ENCODE data around the gene RBMS3.
A peak's percentile ranks its signal among the peaks of the same experiment; 100 is the strongest.

Gene RBMS3

DNA sequence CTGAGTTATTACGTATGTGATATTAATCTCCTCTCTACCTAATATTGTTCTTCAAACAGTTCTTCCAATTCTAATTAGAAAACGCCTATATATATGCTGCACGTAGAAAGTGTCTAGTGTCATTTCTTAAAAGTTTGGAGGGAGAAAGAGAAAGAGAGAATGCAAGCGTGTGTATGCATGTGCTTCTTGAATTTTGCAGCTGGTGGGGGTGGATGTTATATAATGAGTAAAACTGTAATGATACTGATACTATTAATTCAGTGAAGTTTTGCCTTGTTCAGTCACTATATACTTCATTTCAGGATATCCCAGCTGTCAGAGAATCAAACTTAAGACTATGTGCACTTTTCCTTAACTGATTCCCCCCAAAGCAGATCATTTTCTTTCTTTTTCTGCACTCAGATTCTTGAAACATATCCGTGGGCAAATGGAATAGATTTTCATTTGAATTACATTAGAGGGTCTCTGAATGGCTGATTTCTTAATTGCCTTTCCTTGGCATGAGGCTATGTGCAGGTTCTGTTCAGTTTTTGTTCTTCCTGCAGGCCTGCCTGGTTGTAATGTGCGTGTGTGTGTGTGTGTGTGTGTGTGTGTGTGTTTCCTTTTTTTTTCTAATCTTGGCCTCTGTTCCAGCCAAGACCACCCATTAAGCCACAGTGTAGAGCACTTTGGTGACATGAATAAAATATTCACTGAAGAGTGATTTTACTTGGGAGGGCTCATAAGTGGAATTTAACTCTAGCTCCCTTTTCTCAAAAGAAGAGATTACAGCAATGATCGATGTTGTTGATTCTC lies 617.5 kb downstream of the RBMS3 start:
- Histone ChIP-seq H3K9me3 (replicated peaks; ENCODE audit: low read length) (no peaks in the 10 kb centered on the region), H3K4me2 (ENCODE audit: low read length) (no peak overlapping the region), H3K9ac (ENCODE audit: low read depth, low read length) (no peak overlapping the region), H3K36me3 (ENCODE audit: insufficient read depth, low read length) (peaks cover 7% of the 10 kb centered on the region), H3K27me3 (ENCODE audit: control insufficient read depth, insufficient read depth, low read length) (no peaks in the 10 kb centered on the region), H3K4me3 (ENCODE audit: low read length) (no peak overlapping the region), H3K4me1 (ENCODE audit: control insufficient read depth, insufficient read depth, low read length) (no peaks in the 10 kb centered on the region)

- Histone ChIP-seq H3K4me3 (ENCODE audit: low read length) (no peak overlapping the region), H3K36me3 (ENCODE audit: insufficient read depth, low read length) (peaks cover 7% of the 10 kb centered on the region), H3K4me2 (ENCODE audit: low read length) (no peak overlapping the region), H3K4me1 (ENCODE audit: control insufficient read depth, insufficient read depth, low read length) (no peaks in the 10 kb centered on the region), H3K27me3 (ENCODE audit: control insufficient read depth, insufficient read depth, low read length) (no peaks in the 10 kb centered on the region), H3K9me3 (replicated peaks; ENCODE audit: low read length) (no peaks in the 10 kb centered on the region), H3K9ac (ENCODE audit: low read depth, low read length) (no peak overlapping the region)
Measured at GRCh38 chr3:29899021-29899420, 618.1 kb downstream of the RBMS3 start.

DNA sequence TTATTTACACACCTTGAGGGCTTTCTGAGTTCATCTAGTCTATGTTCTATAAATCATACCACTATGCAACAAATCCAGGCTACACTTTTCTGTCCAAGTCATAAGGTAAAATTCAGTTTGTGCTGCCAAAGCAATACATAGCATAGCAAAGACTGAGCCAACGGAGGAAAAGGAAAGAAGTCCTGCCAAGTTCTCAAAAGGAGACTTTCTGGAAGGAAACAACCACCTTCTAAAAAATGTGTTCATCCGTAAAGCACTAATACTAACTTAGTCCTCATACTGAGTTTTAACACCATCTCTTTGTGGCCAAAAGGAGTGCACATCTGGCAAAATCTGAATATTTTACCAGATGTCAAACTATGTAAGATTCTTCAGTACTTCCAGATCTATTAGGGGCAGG lies 620.2 kb downstream of the RBMS3 start:
- Histone ChIP-seq H3K4me2 (ENCODE audit: low read length) (no peak overlapping the region), H3K27me3 (ENCODE audit: control insufficient read depth, insufficient read depth, low read length) (no peaks in the 10 kb centered on the region), H3K4me3 (ENCODE audit: low read length) (no peak overlapping the region), H3K9me3 (replicated peaks; ENCODE audit: low read length) (no peaks in the 10 kb centered on the region), H3K36me3 (ENCODE audit: insufficient read depth, low read length) (peaks cover 7% of the 10 kb centered on the region), H3K9ac (ENCODE audit: low read depth, low read length) (no peak overlapping the region), H3K4me1 (ENCODE audit: control insufficient read depth, insufficient read depth, low read length) (no peaks in the 10 kb centered on the region)

DNA sequence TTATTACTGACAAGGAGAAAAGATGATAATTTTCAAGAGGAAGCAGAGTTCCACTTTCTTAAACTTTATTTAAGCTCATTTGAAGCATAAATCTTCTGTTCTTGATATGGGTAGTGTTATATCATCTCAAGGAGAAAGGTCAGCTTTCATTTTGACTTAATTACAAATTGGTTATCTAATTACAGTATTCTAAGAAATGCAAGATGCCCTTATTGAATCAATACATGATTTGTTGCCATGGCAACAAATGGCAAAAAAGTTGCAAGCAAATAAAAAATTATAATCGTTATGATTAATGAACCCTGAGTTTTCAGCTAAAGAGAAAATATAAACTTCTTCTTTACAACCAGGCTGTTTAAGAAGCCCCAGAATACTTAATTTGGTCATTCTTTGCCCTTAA lies 622.7 kb downstream of the RBMS3 start:
- H3K36me3 ChIP-seq (ENCODE audit: insufficient read depth, low read length): peaks cover 7% of the 10 kb centered on the region
- H3K27me3 ChIP-seq (ENCODE audit: control insufficient read depth, insufficient read depth, low read length): no peaks in the 10 kb centered on the region
- no peaks in the 10 kb centered on the region for H3K4me1 ChIP-seq (ENCODE audit: control insufficient read depth, insufficient read depth, low read length)
- no peak overlapping the region for H3K4me3 ChIP-seq (ENCODE audit: low read length)
- no peak overlapping the region for H3K4me2 ChIP-seq (ENCODE audit: low read length)
- no peak overlapping the region for H3K9ac ChIP-seq (ENCODE audit: low read depth, low read length)
- H3K9me3 ChIP-seq (replicated peaks; ENCODE audit: low read length): no peaks in the 10 kb centered on the region

DNA sequence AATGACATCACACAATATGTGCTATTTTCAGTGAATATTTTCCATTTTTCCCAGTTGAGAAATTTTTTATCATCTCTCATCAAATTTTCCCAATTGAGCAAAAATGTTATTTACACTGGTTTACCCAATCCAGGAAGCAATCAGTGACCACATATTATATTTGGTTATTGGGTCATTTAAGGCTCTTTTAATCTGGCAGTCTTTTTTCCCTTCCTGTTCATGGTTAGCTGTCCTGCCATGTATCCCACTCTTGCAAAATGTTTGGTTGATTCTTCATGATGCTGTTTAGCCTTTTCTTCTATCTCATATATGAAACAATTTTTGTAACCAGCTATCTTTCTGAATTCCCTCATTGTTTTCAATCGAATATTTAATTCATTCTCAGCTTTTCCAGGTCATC lies 626.0 kb downstream of the RBMS3 start:
- H3K9ac ChIP-seq (ENCODE audit: low read depth, low read length): no peak overlapping the region
- no peak overlapping the region for H3K4me2 ChIP-seq (ENCODE audit: low read length)
- no peaks in the 10 kb centered on the region for H3K4me1 ChIP-seq (ENCODE audit: control insufficient read depth, insufficient read depth, low read length)
- H3K9me3 ChIP-seq (replicated peaks; ENCODE audit: low read length): no peaks in the 10 kb centered on the region
- no peaks in the 10 kb centered on the region for H3K36me3 ChIP-seq (ENCODE audit: insufficient read depth, low read length)
- no peak overlapping the region for H3K4me3 ChIP-seq (ENCODE audit: low read length)
- no peaks in the 10 kb centered on the region for H3K27me3 ChIP-seq (ENCODE audit: control insufficient read depth, insufficient read depth, low read length)

GRCh38 chr3:29912600-29913288 lies 631.9 kb downstream of the RBMS3 start:
- Histone ChIP-seq H3K4me2 (ENCODE audit: low read length) (no peak overlapping the region), H3K4me3 (ENCODE audit: low read length) (no peak overlapping the region), H3K9me3 (replicated peaks; ENCODE audit: low read length) (no peaks in the 10 kb centered on the region), H3K36me3 (ENCODE audit: insufficient read depth, low read length) (no peaks in the 10 kb centered on the region), H3K9ac (ENCODE audit: low read depth, low read length) (no peak overlapping the region), H3K27me3 (ENCODE audit: control insufficient read depth, insufficient read depth, low read length) (no peaks in the 10 kb centered on the region), H3K4me1 (ENCODE audit: control insufficient read depth, insufficient read depth, low read length) (peaks cover 16% of the 10 kb centered on the region)

DNA sequence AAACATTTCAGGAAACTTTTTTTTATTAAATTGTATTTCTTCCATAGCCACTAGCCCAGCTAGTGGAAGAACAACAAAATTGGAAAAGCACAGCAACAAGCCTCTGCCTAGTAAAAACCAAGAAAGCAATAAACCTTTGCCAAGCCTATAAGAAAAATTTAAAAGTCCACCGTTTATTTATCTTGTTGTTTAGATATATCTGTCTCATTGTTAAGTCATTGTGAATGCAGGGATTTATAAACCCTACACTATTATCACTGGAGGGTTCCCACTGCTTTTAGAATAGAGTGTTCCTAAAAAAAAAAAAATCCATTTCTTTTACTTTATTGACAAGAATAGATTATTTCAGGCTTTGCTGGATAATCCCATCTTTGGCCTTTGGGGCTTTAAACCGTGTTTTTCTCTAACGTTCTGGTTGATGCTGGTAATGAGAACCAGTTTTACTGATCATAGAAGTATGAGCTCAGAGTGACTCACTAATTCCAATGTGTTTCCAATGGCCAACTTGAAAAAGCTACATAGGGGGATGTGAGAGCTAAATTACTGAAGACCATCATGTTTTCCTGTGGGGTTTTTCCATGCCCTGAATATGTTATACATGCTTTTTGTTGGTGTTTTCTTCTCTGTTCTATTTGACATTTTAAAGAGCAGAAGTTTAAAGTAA lies 634.1 kb downstream of the RBMS3 start:
- peak overlapping the region; percentile 20 for H3K4me2 ChIP-seq (ENCODE audit: low read length)
- peaks cover 17% of the 10 kb centered on the region for H3K4me1 ChIP-seq (ENCODE audit: control insufficient read depth, insufficient read depth, low read length)
- no peaks in the 10 kb centered on the region for H3K36me3 ChIP-seq (ENCODE audit: insufficient read depth, low read length)
- no peaks in the 10 kb centered on the region for H3K27me3 ChIP-seq (ENCODE audit: control insufficient read depth, insufficient read depth, low read length)
- no peak overlapping the region for H3K4me3 ChIP-seq (ENCODE audit: low read length)
- no peaks in the 10 kb centered on the region for H3K9me3 ChIP-seq (replicated peaks; ENCODE audit: low read length)
- H3K9ac ChIP-seq (ENCODE audit: low read depth, low read length): no peak overlapping the region

GRCh38 chr3:29919571-29919970 lies 638.7 kb downstream of the RBMS3 start:
- Histone ChIP-seq H3K4me2 (ENCODE audit: low read length) (no peak overlapping the region), H3K4me3 (ENCODE audit: low read length) (no peak overlapping the region), H3K9ac (ENCODE audit: low read depth, low read length) (no peak overlapping the region), H3K4me1 (ENCODE audit: control insufficient read depth, insufficient read depth, low read length) (peaks cover 25% of the 10 kb centered on the region), H3K27me3 (ENCODE audit: control insufficient read depth, insufficient read depth, low read length) (no peaks in the 10 kb centered on the region), H3K36me3 (ENCODE audit: insufficient read depth, low read length) (no peaks in the 10 kb centered on the region), H3K9me3 (replicated peaks; ENCODE audit: low read length) (no peaks in the 10 kb centered on the region)

- Histone ChIP-seq H3K9me3 (replicated peaks; ENCODE audit: low read length) (no peaks in the 10 kb centered on the region), H3K4me1 (ENCODE audit: control insufficient read depth, insufficient read depth, low read length) (peaks cover 14% of the 10 kb centered on the region), H3K4me3 (ENCODE audit: low read length) (no peak overlapping the region), H3K27me3 (ENCODE audit: control insufficient read depth, insufficient read depth, low read length) (no peaks in the 10 kb centered on the region), H3K9ac (ENCODE audit: low read depth, low read length) (no peak overlapping the region), H3K4me2 (ENCODE audit: low read length) (peak overlapping the region; percentile 18), H3K36me3 (ENCODE audit: insufficient read depth, low read length) (no peaks in the 10 kb centered on the region)
Measured at GRCh38 chr3:29922992-29923746, 642.3 kb downstream of the RBMS3 start.

- Histone ChIP-seq H3K27me3 (ENCODE audit: control insufficient read depth, insufficient read depth, low read length) (no peaks in the 10 kb centered on the region), H3K4me2 (ENCODE audit: low read length) (no peak overlapping the region), H3K9me3 (replicated peaks; ENCODE audit: low read length) (no peaks in the 10 kb centered on the region), H3K36me3 (ENCODE audit: insufficient read depth, low read length) (no peaks in the 10 kb centered on the region), H3K4me1 (ENCODE audit: control insufficient read depth, insufficient read depth, low read length) (peaks cover 13% of the 10 kb centered on the region), H3K4me3 (ENCODE audit: low read length) (no peak overlapping the region), H3K9ac (ENCODE audit: low read depth, low read length) (no peak overlapping the region)
Measured at GRCh38 chr3:29924783-29925561, 644.1 kb downstream of the RBMS3 start.
